Hair follicular keratinocyte (primary cell): ENCODE results near the gene NMRK1. TPM values are rescaled to one million over a fixed set of nuclear protein-coding genes. Genes with fewer than 3 reads are reported as not detected.

Experiments
- total RNA-seq: library from RNA; depleted of rRNA; stranded (reverse); fragments of >200 nt; gene quantifications from 2 replicates; pipeline ENCODE4 v1.2.3, GENCODE V29; 2015

Gene NMRK1
- 26.1 and 26.4 TPM in 2 replicates for total RNA-seq

DNA sequence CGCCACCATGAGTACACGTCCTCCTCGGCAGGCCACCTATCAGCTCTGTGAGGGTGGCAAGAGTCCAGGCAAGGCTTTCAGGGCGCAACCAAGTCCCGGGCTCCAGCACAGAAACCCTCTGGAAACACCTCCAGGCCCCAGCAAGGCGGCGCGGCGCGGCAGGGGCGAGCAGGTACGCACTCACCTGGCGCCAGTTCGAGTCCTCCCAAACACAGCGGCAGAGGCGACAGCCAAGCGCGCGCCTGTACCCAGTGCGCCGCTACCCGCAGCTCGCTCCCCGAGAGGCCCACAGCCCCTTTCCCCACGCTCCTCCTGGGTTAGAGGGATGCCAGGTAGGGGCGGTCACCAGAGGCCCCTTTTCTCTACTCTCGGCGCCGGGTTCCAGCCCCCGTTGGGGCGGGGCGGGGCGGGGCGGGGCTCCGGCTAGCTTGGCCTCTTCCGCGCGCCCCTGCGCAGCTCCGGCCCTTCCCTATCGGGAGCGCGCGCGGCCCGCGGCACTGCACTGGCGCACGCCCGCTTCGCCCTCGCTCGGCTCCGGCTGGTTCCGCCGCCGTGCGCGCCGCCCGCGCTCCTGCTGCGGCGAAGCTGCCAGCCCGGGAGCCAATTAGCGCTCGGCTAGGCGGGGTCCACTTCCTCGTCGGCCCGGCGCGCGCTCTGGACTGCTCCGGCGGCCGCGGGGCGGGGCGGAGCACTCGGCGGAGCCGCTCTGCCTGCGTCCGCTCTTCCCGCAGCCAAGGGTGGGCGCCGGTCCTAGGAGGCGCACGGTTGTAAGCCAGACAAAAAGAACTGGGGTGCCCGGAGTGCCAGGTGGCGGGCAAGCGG is at the start of gene NMRK1, which contains the start of gene OSTF1:
Gene NMRK1 (minus strand): TSS at position 332 of the 822 bp plus-strand sequence. CDS start 5,040 bp downstream, outside the sequence.
Gene OSTF1 (plus strand): TSS at position 691 of the 822 bp plus-strand sequence. CDS start 179 bp downstream, outside the sequence.

Other genes starting within 250 kb of the NMRK1 start
- 0.08 and 0.47 TPM in 2 replicates for gene TRPM6, start 200.2 kb downstream of the NMRK1 start, total RNA-seq
- 7.1 and 12.3 TPM in 2 replicates for gene C9orf40, start 135.2 kb downstream of the NMRK1 start, total RNA-seq
- gene CARNMT1, start 59.9 kb downstream of the NMRK1 start, total RNA-seq: 17.0 and 22.1 TPM in 2 replicates
- gene OSTF1, start 359 bp upstream of the NMRK1 start, total RNA-seq: 42.8 and 54.4 TPM in 2 replicates